Right renal pelvis (tissue), 4 donors: ENCODE data around the gene BACE1. TPM values are rescaled to one million over a fixed set of nuclear protein-coding genes. Genes with fewer than 3 reads are reported as not detected.
"Not testable (repeated sequence)": the region's sequence is repeated elsewhere in the genome, so short reads cannot be mapped to it uniquely, and the experiment has no call there.

Experiments used
- DNase-seq, 4 donors: peaks; one replicate each; pipeline ENCODE4 v3.0.0-alpha.2; 2013; ENCODE audit warnings: low read depth in 4 of 4, low spot score in 3 of 4, missing footprints in 1 of 4
- polyA plus RNA-seq, 4 donors: library from polyadenylated mRNA; unstranded; fragments of 120-200 nt; gene quantifications; one replicate each; pipeline ENCODE4 v1.2.1, GENCODE V29; 2013; ENCODE audit not compliant: insufficient read length in 4 of 4

BACE1 gene
- polyA plus RNA-seq, result 10 to 100 TPM; 58.2 to 64.9 (median 63.1) TPM

- DNase-seq, result peak; percentile 65 to 78 (median 76)
These were observed at the start of gene BACE1 for GRCh38 chr11:117316197-117316961. BACE1 (minus strand) TSS chr11:117316256; CDS start chr11:117315795, 461 bp downstream.

- DNase-seq, result no peak
These were observed 45.4 kb upstream of the BACE1 start for GRCh38 chr11:117361432-117361831.

- no peak for DNase-seq
These were observed 40.3 kb upstream of the BACE1 start for GRCh38 chr11:117356126-117356890.

GRCh38 chr11:117354550-117354949 lies 38.5 kb upstream of the BACE1 start:
- DNase-seq, result no peak

- no peak for DNase-seq
These were observed 29.0 kb upstream of the BACE1 start for GRCh38 chr11:117345039-117345438.

GRCh38 chr11:117337076-117337475 lies 21.0 kb upstream of the BACE1 start:
- no peak for DNase-seq

GRCh38 chr11:117335399-117335798 lies 19.3 kb upstream of the BACE1 start:
- DNase-seq, result no peak

- no peak for DNase-seq
These were observed 18.8 kb upstream of the BACE1 start for GRCh38 chr11:117334896-117335295.

GRCh38 chr11:117333917-117334316 lies 17.9 kb upstream of the BACE1 start:
- DNase-seq, result no peak

GRCh38 chr11:117332843-117333242 lies 16.8 kb upstream of the BACE1 start:
- no peak for DNase-seq

GRCh38 chr11:117328375-117329010 lies 12.4 kb upstream of the BACE1 start:
- no peak for DNase-seq

GRCh38 chr11:117327567-117328374 lies 11.7 kb upstream of the BACE1 start, which contains the start of gene CEP164:
CEP164 (plus strand) TSS chr11:117327854; CDS start chr11:117338587, 10,733 bp downstream.
- DNase-seq, result peak; percentile 86 to 92 (median 89)

- not testable (repeated sequence) for DNase-seq
These were observed 11.2 kb upstream of the BACE1 start for GRCh38 chr11:117327255-117327566.

GRCh38 chr11:117319214-117319840 lies 3.3 kb upstream of the BACE1 start:
- DNase-seq, result no peak

GRCh38 chr11:117318738-117319137 lies 2.7 kb upstream of the BACE1 start:
- no peak for DNase-seq

- no peak for DNase-seq
These were observed 515 bp downstream of the BACE1 start for GRCh38 chr11:117315285-117316196.

- no peak for DNase-seq
These were observed 1.2 kb downstream of the BACE1 start for GRCh38 chr11:117314840-117315239.

- DNase-seq, result no peak
These were observed 2.0 kb downstream of the BACE1 start for GRCh38 chr11:117313828-117314768.
